A204.1 (cell line): ENCODE data around the gene PGLYRP4.
"Not testable (repeated sequence)": the region's sequence is repeated elsewhere in the genome, so short reads cannot be mapped to it uniquely, and the experiment has no call there.

Experiments used
- FAIRE-seq: peaks from 2 replicates; lab custom pipeline; 2012; peaks lifted over from hg19 to GRCh38; lab: Jason Lieb, UNC

PGLYRP4 gene

GRCh38 chr1:153355445-153356071 is 6.9 kb upstream of the PGLYRP4 start:
- FAIRE-seq: no peak

GRCh38 chr1:153354515-153355193 is 6.0 kb upstream of the PGLYRP4 start:
- FAIRE-seq: no peak

GRCh38 chr1:153353226-153353947 is 4.7 kb upstream of the PGLYRP4 start:
- no peak for FAIRE-seq

GRCh38 chr1:153352523-153352922 is 3.9 kb upstream of the PGLYRP4 start:
- peak; percentile 90 for FAIRE-seq

GRCh38 chr1:153350321-153350957 is 1.8 kb upstream of the PGLYRP4 start:
- no peak for FAIRE-seq

GRCh38 chr1:153349363-153350320 is 1.0 kb upstream of the PGLYRP4 start:
- no peak for FAIRE-seq

GRCh38 chr1:153347856-153348255 is 785 bp downstream of the PGLYRP4 start:
- no peak for FAIRE-seq

- FAIRE-seq: not testable (repeated sequence)
Observed at GRCh38 chr1:153347049-153347448, 1.6 kb downstream of the PGLYRP4 start.

GRCh38 chr1:153346077-153346723 is 2.4 kb downstream of the PGLYRP4 start:
- no peak for FAIRE-seq

- FAIRE-seq: no peak
Observed at GRCh38 chr1:153345187-153346076, 3.2 kb downstream of the PGLYRP4 start.

- FAIRE-seq: no peak
Observed at GRCh38 chr1:153344718-153345025, 4.0 kb downstream of the PGLYRP4 start.

GRCh38 chr1:153343811-153344717 is 4.6 kb downstream of the PGLYRP4 start:
- FAIRE-seq: no peak

GRCh38 chr1:153343040-153343681 is 5.5 kb downstream of the PGLYRP4 start:
- FAIRE-seq: no peak

- FAIRE-seq: no peak
Observed at GRCh38 chr1:153342178-153342577, 6.5 kb downstream of the PGLYRP4 start.

GRCh38 chr1:153341431-153341934 is 7.2 kb downstream of the PGLYRP4 start:
- no peak for FAIRE-seq

- no peak for FAIRE-seq
Observed at GRCh38 chr1:153340356-153340755, 8.3 kb downstream of the PGLYRP4 start.

- no peak for FAIRE-seq
Observed at GRCh38 chr1:153339802-153340201, 8.8 kb downstream of the PGLYRP4 start.
